Dorsolateral prefrontal cortex (tissue), 118 donors: ENCODE results near the gene C17orf107. TPM values are rescaled to one million over a fixed set of nuclear protein-coding genes. Genes with fewer than 3 reads are reported as not detected.

Experiments used
- total RNA-seq, 120 experiments: library from RNA; stranded (reverse); gene quantifications; one replicate each; pipeline versions ENCODE4 v1.2.3 to v1.2.4, GENCODE V29; 2022

Gene C17orf107
- total RNA-seq, 120 experiments from 2014 or later, result 4.7 to 18.4 (median 11.2) TPM

Other genes starting within 250 kb of the C17orf107 start
- gene PELP1, start 195.4 kb upstream of the C17orf107 start, total RNA-seq, result 100 to 1,000 TPM in 1 of 120 experiments, 10 to 100 TPM in 119; 56.4 to 101 (median 70.6) TPM
- gene ARRB2, start 188.9 kb upstream of the C17orf107 start, total RNA-seq, result 100 to 1,000 TPM in 45 of 120 experiments, 10 to 100 TPM in 75; 66.2 to 131 (median 94.9) TPM
- 10 to 100 TPM in 112 of 120 experiments, 1 to 10 TPM in 8; 7.9 to 21.7 (median 14.7) TPM for gene MED11, start 168.1 kb upstream of the C17orf107 start, total RNA-seq
- gene ZMYND15, start 159.7 kb upstream of the C17orf107 start, total RNA-seq, result 1 to 10 TPM in 92 of 120 experiments, under 1 TPM in 28; 0.46 to 3.6 (median 1.4) TPM
- gene CXCL16, start 159.6 kb upstream of the C17orf107 start, total RNA-seq, result 10 to 100 TPM in 86 of 120 experiments, 1 to 10 TPM in 34; 4.0 to 31.9 (median 13.0) TPM
- gene TM4SF5, start 127.7 kb upstream of the C17orf107 start, total RNA-seq, result not detected
- 1 to 10 TPM in 114 of 120 experiments, under 1 TPM in 4, not detected in 2; 0.64 to 8.1 (median 2.7) TPM for gene VMO1, start 113.2 kb upstream of the C17orf107 start, total RNA-seq
- 1 to 10 TPM in 1 of 120 experiments, under 1 TPM in 28, not detected in 91; 0.47 to 1.2 (median 0.57) TPM for gene GLTPD2, start 110.6 kb upstream of the C17orf107 start, total RNA-seq
- gene PSMB6, start 103.4 kb upstream of the C17orf107 start, total RNA-seq, result 100 to 1,000 TPM in 19 of 120 experiments, 10 to 100 TPM in 101; 56.6 to 114 (median 88.3) TPM
- 10 to 100 TPM; 15.8 to 64.8 (median 35.8) TPM for gene PLD2, start 92.4 kb upstream of the C17orf107 start, total RNA-seq
- 100 to 1,000 TPM; 153 to 287 (median 196) TPM for gene MINK1, start 66.2 kb upstream of the C17orf107 start, total RNA-seq
- gene CHRNE, start 3.6 kb downstream of the C17orf107 start, total RNA-seq, result 1 to 10 TPM in 67 of 120 experiments, under 1 TPM in 52, not detected in 1; 0.34 to 4.3 (median 1.1) TPM
- gene GP1BA, start 32.7 kb downstream of the C17orf107 start, total RNA-seq, result 1 to 10 TPM in 1 of 120 experiments, under 1 TPM in 15, not detected in 104; 0.16 to 1.0 (median 0.24) TPM
- gene SLC25A11, start 40.5 kb downstream of the C17orf107 start, total RNA-seq, result 100 to 1,000 TPM in 9 of 120 experiments, 10 to 100 TPM in 111; 56.8 to 113 (median 82.2) TPM
- gene RNF167, start 40.7 kb downstream of the C17orf107 start, total RNA-seq, result 100 to 1,000 TPM in 28 of 120 experiments, 10 to 100 TPM in 92; 65.3 to 121 (median 91.1) TPM
- gene PFN1, start 49.0 kb downstream of the C17orf107 start, total RNA-seq, result 100 to 1,000 TPM in 104 of 120 experiments, 10 to 100 TPM in 16; 84.4 to 206 (median 112) TPM
- 10 to 100 TPM in 8 of 120 experiments, 1 to 10 TPM in 112; 1.4 to 20.7 (median 5.6) TPM for gene ENO3, start 51.6 kb downstream of the C17orf107 start, total RNA-seq
- gene SPAG7, start 68.3 kb downstream of the C17orf107 start, total RNA-seq, result 10 to 100 TPM; 31.5 to 67.7 (median 51.4) TPM
- gene CAMTA2, start 88.1 kb downstream of the C17orf107 start, total RNA-seq, result 100 to 1,000 TPM in 118 of 120 experiments, 10 to 100 TPM in 2; 79.4 to 186 (median 143) TPM
- 1 to 10 TPM in 104 of 120 experiments, under 1 TPM in 14, not detected in 2; 0.36 to 3.7 (median 2.0) TPM for gene INCA1, start 98.0 kb downstream of the C17orf107 start, total RNA-seq
- 100 to 1,000 TPM in 92 of 120 experiments, 10 to 100 TPM in 28; 62.4 to 504 (median 132) TPM for gene KIF1C, start 98.4 kb downstream of the C17orf107 start, total RNA-seq
- under 1 TPM in 13 of 120 experiments, not detected in 107; 0.14 to 0.44 (median 0.20) TPM for gene SLC52A1, start 135.9 kb downstream of the C17orf107 start, total RNA-seq
- 10 to 100 TPM in 32 of 120 experiments, 1 to 10 TPM in 88; 4.7 to 13.7 (median 9.1) TPM for gene ZFP3, start 178.9 kb downstream of the C17orf107 start, total RNA-seq
- 10 to 100 TPM in 81 of 120 experiments, 1 to 10 TPM in 39; 7.6 to 20.3 (median 10.9) TPM for gene ZNF232, start 212.3 kb downstream of the C17orf107 start, total RNA-seq
- 1 to 10 TPM in 24 of 120 experiments, under 1 TPM in 96; 0.07 to 4.4 (median 0.48) TPM for gene USP6, start 216.5 kb downstream of the C17orf107 start, total RNA-seq